T follicular helper cell (primary cell): ENCODE measurements around the gene WNT10A.
A peak's percentile ranks its signal among the peaks of the same experiment; 100 is the strongest.

Experiments used
- DNase-seq: peaks from one replicate; pipeline ENCODE4 v3.0.0-alpha.2; 2020; ENCODE audit warnings: low read depth

Gene WNT10A

GRCh38 chr2:218877331-218877730 is 3.3 kb upstream of the WNT10A start:
- DNase-seq: no peak

- no peak for DNase-seq
These were observed 2.8 kb upstream of the WNT10A start for GRCh38 chr2:218877891-218878290.

GRCh38 chr2:218878486-218878885 is 2.2 kb upstream of the WNT10A start:
- DNase-seq: no peak

DNA sequence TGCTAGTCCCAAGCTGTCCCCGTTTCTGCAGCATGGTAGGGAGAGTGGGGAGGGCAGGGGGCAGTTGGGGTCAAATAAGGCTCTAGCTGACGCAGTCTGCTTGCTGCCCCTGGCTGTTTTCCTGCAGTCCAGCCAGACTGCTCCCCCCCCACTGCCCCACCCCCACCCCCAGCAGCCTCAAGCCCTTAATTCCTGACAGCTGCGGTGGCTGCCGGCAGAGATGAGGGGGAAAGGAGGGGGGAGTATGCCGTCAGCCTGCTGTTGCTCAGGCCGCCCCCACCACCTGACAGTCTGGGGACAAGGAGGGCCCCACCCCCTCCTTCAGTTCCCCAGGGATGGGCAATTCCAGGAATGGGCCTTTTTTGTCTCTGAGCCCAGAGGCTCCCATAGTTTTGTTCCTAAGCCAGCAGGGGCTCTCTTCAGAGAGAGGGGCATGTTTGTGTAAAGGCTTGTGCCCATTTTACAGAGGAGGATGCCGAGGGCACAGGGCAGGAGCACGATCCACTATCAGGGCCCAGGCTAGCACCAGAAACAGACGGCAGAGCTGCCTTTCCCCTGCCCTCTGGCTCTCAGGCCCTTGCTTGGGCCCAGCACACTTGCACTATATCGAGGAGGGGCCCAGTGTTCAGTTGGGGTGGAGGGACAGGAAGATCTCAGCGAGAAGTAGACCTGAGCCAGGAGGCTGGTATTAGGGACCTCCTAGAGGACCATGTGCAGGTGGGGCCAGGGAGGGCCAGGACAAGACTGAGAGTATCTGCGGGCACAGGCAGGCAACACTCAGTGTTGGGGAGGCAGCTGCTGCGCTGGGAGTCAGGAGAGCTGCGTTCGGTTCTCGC is 1.5 kb upstream of the WNT10A start:
- DNase-seq: no peak

- DNase-seq: no peak
These were observed 913 bp upstream of the WNT10A start for GRCh38 chr2:218879776-218880101.

DNA sequence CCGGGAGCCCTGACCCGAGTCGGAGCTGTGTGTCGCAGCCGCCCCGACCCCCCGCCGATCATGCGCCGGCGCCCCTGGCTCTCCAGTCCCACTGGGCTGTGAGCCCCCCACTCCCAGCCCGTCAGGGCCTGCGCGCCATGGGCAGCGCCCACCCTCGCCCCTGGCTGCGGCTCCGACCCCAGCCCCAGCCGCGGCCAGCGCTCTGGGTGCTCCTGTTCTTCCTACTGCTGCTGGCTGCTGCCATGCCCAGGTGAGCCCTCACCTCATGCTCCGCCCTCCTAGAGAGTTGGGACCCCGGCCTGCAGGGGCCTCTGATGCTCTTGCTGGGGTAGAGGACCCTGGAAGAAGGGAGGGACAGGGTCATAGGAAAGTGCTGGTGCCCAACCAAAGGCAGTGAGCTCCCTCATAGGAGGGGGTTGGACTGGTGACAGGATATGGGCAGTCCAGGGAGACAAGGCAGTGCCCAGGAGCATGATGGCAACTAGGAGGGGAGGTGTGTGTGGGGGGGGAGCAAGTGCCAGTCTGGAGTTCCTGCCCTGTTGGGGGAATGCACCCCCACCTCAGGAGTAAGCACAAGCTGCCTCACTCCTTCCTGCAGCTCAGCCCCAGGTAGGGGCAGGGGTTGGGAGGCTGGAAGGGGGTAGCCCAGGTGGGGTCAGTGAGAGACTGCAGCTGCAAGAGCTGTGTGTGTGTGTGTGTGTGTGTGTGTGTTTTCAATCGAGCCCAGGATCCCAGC is 375 bp downstream of the WNT10A start:
- no peak for DNase-seq

- DNase-seq: no peak
These were observed 1.2 kb downstream of the WNT10A start for GRCh38 chr2:218881744-218882460.

DNA sequence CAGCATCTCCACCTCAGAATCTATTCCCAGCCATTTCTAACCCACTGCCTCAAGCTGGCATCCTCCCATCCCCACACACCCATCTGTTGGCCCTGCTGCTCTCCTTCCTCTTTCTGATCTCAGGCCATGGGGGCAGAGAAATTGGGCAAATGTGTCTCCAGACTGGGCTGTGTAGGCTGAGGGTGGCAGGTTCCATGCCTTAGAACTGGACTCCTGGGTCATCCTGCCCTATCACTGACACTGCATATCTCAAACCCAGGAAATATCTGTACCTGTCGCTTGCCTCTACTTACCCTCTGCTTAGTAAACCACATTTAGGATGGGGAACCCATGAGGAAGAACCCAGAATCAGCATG is 1.8 kb downstream of the WNT10A start:
- no peak for DNase-seq

DNA sequence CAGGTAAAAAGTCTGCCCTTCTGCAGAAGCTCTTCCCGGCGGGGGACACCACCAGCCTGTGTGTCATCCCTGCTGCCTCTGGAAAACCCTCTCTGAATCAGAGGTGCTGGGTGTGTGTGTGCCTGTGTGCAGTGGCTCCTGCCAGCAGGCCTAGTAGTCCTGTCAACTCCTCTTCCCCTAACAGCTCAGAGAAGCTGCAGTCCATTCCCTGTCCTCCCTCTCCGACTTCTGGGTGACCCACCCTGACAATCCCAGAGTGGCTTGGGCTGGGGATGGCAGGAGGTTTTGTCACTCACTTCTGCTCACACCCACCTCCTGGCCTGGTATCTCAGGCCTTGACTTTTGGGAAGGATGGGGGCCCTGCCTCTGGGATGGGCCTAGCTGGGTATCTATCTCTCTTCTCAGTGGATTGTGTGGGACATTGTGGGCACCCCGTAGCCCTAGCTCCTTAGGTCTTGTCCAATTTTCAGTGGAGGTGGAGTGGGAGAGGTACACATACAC is 2.3 kb downstream of the WNT10A start:
- no peak for DNase-seq

- DNase-seq: no peak
These were observed 3.1 kb downstream of the WNT10A start for GRCh38 chr2:218883491-218884490.

- DNase-seq: no peak
These were observed 3.9 kb downstream of the WNT10A start for GRCh38 chr2:218884519-218884918.

DNA sequence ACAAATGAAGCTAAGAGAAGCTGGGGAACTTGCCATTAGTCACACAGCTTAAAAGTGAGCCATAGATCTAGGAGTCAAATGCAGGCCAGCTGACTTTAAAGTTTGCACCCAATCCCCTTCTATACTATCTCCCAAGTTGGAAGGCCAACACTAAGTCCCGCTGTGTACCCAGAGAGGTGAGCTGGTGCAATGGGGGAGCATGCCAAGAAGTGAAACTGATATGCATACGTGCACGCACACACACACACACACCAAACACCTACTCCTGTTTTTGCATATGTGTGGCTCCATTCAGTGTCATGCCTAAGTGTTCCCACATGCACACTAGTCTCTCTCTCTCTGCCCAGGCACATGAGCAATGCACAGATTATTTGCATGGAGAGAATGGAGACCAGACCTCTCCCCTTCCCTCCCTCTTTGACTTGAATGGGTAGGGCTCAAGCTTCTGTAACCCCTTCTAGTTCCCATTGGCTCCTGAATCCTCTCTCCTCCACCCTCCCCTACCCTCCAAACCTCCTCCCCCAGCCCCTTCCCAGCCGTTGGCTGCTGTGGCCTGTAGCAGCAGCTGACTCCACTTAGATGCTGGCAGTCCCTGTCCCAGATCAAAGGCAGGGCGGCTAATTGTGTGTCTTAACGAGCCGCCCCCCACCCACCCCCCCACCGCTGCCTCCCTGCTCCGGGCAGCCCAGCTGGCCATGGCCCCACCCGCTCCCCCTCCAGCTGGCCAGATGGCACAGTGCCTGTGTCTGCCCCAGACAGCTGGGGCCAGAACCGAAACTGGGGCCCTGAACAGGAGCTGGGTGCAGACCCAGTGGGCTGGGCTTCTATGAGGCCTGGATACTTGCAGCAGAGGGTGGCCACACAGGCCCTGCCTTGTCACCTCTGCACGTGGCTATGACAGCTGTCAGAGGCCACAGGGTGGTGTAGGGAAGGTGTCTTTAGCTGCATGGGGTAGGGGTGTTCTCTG is 5.6 kb downstream of the WNT10A start:
- no peak for DNase-seq

- no peak for DNase-seq
These were observed 6.4 kb downstream of the WNT10A start for GRCh38 chr2:218887079-218887478.

DNA sequence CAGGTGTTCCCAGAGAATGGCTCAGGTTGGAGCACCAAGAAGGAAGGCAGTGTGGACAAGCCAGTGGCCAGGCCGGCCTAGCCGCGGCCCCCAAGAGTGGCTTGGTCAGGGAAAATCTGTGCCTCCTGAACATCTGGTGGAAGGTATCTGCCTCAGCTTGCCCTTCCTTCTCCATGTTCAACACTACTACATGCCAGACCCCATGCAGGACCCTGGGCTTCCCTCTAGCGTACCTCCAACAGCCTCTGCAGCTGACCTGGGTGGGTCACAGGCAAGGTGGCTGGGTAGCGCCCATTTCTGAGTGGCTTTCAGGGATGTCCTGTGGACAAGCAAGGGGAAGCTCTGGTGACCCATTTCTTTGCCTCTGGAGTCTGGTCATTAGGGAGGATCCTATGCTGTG is 7.7 kb downstream of the WNT10A start:
- DNase-seq: no peak

DNA sequence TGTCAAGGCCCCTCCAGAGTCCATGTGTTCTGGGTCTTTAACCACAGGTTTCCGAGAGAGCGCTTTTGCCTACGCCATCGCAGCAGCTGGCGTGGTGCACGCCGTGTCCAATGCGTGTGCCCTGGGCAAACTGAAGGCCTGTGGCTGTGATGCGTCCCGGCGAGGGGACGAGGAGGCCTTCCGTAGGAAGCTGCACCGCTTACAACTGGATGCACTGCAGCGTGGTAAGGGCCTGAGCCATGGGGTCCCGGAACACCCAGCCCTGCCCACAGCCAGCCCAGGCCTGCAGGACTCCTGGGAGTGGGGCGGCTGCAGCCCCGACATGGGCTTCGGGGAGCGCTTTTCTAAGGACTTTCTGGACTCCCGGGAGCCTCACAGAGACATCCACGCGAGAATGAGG is 9.3 kb downstream of the WNT10A start:
- no peak for DNase-seq

DNA sequence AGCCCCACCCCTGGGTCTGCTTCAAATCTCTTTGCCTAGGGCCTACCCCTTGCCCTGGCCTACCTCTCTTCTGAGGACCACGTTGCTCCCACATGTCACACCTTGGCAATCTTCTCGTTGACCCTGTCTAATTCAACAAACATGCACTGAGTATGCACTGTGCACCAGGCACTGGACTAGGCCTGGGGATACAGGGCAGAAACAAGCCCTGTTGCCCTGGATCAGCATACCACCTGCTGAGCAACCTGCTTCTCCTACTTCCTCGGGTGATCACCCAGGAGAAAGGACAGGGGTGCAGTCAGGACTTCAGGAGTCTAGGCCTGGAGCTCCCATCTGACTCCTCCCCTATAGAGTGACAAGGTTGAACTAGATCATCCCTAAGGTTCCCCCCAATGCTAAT is 9.7 kb downstream of the WNT10A start:
- no peak for DNase-seq

GRCh38 chr2:218891275-218892135 is 10.9 kb downstream of the WNT10A start:
- no peak for DNase-seq

- DNase-seq: peak; percentile 77
These were observed 12.2 kb downstream of the WNT10A start for GRCh38 chr2:218892693-218893348.
